GM21723 (cell line): Measurements from ENCODE around the gene MRAP2.
"Not testable (repeated sequence)": the region's sequence is repeated elsewhere in the genome, so short reads cannot be mapped to it uniquely, and the experiment has no call there.

Source experiments
- ATAC-seq: cut with Tn5 transposase; IDR thresholded peaks from one replicate; pipeline ENCODE4 v1.9.1; 2021; ENCODE audit warnings: mild to moderate bottlenecking, moderate library complexity; ENCODE audit not compliant: unreplicated experiment

Gene MRAP2

GRCh38 chr6:84072442-84072997 is 38.9 kb downstream of the MRAP2 start:
- ATAC-seq, result no peak

DNA sequence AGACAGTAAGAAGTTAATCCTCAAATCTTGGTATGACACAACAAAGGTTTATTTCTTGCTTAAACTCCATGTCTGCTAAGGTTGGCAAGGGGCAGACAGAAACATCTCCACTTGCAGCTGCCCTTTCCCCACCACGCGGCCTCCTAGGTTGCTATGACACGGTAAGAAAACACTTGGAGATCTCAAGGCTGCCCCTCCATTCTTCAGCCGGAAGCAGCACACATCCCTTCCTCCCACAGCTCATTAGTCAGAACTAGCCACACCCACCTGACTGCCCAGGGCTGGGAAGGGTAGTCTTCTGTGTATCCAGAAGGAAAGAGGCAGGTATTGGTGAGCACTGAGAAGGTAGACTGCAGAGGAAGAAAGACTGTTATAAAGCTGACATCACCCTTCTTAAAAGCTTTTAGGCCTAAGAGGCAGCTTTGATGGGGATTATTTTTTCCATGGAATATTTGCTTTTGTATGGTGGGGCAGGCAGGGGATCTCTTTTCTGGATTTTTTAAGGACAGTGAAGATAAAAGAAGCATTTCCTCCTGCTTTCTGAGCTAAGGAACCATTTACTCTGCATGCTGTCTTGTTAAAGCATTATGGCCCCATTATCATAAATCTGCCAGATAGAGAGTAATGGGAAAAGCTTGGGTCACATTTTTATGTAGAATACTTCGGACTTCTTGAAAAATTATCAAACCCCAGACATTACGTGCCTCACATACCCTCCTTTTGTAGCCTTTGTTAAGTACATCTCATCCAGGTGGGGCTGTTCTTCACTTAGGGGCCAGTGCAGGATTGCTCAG is 41.6 kb downstream of the MRAP2 start:
- ATAC-seq, result no peak

DNA sequence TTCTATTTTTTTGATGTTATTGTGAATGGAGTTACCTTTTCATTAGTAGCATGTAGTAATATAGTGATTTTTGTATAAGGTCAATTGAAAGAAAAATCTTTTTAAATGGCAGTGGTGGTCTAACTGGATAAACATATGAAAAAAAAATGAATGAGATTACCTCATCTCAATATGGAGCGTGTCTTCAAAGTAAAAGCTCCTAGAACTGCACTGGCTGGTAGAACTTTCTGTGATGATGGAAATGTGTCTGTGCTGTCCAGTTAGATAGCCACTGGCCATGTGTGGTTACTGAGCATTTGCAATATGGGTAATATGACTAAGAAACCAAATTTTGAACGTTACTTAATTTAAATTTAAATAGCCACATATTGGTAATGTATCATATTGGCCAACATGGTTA is 44.1 kb downstream of the MRAP2 start:
- no peak for ATAC-seq

GRCh38 chr6:84078335-84078734 is 44.8 kb downstream of the MRAP2 start:
- ATAC-seq, result no peak

GRCh38 chr6:84081222-84081621 is 47.6 kb downstream of the MRAP2 start:
- no peak for ATAC-seq

- no peak for ATAC-seq
These were observed 49.2 kb downstream of the MRAP2 start for GRCh38 chr6:84082689-84083265.

- not testable (repeated sequence) for ATAC-seq
These were observed 51.1 kb downstream of the MRAP2 start for GRCh38 chr6:84084705-84085104.

DNA sequence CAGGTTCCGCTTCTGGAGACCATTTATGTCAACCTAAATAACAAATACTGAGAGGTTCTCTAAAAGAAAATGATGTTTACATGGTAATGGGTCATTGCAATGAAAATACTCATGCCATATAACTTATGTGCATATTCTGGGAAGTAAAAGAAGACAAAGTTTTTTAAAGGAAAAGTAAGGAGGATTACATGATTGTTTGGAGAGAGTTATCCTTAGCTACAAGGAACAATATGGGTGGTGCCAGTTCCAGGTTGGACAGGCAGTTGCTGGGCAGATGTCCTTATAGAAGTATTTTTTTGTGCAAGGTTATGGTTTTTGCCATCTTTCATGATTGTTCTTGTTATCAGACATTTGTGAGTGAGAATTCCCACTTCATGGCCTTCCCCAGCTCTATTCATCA is 52.5 kb downstream of the MRAP2 start:
- no peak for ATAC-seq

GRCh38 chr6:84086545-84087429 is 53.2 kb downstream of the MRAP2 start:
- ATAC-seq, result no peak

- ATAC-seq, result no peak
These were observed 55.5 kb downstream of the MRAP2 start for GRCh38 chr6:84089081-84089480.

GRCh38 chr6:84089552-84089951 is 56.0 kb downstream of the MRAP2 start:
- ATAC-seq, result no peak

DNA sequence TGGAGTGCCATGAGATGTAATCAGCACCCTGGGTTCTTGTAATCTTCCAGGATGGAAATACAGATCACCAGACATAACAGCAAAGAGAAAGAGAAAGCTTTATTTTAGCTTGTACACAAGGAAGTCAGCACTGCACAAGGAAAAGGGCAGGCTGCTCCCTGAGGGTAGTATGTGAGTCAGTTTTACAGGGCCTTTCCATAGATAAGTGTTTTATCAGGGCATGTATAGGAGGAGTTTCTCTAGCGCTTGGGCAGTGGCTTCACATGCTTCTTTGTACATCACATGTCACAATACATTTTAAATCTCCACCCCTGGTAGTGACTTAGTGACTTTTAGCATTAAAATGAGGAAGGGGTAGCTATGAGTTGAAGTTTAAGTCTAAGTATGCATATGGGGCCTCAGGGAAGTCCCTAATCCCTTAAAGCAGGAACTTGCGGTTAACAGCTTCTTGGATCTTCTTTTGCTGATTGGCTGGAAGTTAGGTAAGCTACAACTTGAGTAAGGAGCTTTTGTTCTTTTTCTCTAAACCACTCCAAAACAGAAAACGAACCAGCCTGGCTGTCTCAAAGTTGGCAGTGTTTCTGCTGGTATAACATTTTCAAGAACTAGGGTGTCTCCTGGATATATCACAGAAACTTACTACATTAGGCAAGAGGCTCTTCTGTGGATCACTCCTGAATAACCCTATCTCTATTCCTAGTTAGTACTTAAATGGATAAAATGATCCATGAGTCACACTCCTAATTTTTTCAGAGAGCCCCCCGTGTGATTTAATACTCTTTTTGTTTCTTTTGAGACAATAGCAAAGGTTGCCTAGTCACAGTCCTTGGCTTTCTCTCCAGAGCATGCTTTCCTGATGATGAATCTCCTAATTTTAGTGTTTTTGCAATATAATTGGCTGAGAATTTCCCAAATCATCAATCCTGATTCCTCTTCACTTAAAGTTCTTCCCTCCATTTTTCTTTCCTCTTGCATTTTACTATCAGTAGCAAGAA is 60.2 kb downstream of the MRAP2 start:
- no peak for ATAC-seq

- ATAC-seq, result no peak
These were observed 61.6 kb downstream of the MRAP2 start for GRCh38 chr6:84095156-84095555.

GRCh38 chr6:84103029-84103428 is 69.5 kb downstream of the MRAP2 start:
- ATAC-seq, result no peak

- ATAC-seq, result not testable (repeated sequence)
These were observed 71.8 kb downstream of the MRAP2 start for GRCh38 chr6:84105215-84105924.

- ATAC-seq, result no peak
These were observed 73.9 kb downstream of the MRAP2 start for GRCh38 chr6:84107495-84107894.

DNA sequence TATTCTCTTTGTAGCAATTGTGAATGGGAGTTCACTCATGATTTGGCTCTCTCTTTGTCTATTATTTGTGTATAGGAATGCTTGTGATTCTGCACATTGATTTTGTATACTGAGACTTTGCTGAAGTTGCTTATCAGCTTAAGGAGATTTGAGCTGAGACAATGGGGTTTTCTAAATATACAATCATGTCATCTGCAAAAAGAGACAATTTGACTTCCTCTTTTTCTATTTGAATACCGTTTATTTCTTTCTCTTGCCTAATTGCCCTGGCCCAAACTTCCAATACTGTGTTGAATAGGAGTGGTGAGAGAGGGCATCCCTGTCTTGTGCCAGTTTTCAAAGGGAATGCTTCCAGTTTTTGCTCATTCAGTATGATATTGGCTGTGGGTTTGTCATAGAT is 77.8 kb downstream of the MRAP2 start:
- ATAC-seq, result not testable (repeated sequence)

GRCh38 chr6:84114933-84115594 is 81.5 kb downstream of the MRAP2 start:
- not testable (repeated sequence) for ATAC-seq

DNA sequence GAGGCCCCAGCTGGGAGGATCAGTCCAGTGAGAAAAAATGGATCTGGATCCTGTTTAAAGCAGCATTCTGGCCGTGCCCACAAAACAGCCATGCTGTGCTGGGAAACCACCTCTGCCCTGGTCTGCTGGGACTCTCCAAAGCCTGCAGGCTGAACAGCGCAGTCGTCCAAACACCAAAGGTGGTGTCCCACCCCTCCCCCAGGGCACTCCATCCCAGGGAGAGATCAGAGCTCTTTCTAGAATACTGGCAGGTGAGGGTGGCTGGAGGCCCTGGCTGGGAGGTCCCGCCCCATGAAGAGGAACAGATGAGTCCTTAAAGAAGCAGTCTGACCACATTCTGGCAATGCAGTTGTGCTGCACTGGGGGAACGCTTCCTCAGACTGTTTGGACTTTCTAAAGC is 84.6 kb downstream of the MRAP2 start:
- ATAC-seq, result no peak
